ENCODE data around the gene DDIT3. TPM values are rescaled to one million over a fixed set of nuclear protein-coding genes. Genes with fewer than 3 reads are reported as not detected.
"Not testable (repeated sequence)": the region's sequence is repeated elsewhere in the genome, so short reads cannot be mapped to it uniquely, and the experiment has no call there.

DDIT3 gene
- 10 to 100 TPM in 3 of 4 donors, 1 to 10 TPM in 1; 5.1 to 23.3 (median 15.4) TPM for total RNA-seq

- peak in 3 of 4 donors; percentile 81 to 99 (median 99) for TF ChIP-seq POLR2A (IDR thresholded peaks at IDR 0.05)
- TF ChIP-seq, protein P1, sequence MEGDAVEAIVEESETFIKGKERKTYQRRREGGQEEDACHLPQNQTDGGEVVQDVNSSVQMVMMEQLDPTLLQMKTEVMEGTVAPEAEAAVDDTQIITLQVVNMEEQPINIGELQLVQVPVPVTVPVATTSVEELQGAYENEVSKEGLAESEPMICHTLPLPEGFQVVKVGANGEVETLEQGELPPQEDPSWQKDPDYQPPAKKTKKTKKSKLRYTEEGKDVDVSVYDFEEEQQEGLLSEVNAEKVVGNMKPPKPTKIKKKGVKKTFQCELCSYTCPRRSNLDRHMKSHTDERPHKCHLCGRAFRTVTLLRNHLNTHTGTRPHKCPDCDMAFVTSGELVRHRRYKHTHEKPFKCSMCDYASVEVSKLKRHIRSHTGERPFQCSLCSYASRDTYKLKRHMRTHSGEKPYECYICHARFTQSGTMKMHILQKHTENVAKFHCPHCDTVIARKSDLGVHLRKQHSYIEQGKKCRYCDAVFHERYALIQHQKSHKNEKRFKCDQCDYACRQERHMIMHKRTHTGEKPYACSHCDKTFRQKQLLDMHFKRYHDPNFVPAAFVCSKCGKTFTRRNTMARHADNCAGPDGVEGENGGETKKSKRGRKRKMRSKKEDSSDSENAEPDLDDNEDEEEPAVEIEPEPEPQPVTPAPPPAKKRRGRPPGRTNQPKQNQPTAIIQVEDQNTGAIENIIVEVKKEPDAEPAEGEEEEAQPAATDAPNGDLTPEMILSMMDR (IDR thresholded peaks at IDR 0.05) = peak in 1 of 6 experiments; percentile 4
- Histone ChIP-seq H3K27me3 (no peaks in the 10 kb centered on the region), H3K4me1 (peaks cover 51 to 83% (median 56%) of the 10 kb centered on the region in 3 donors), H3K27ac (peak within 1 kb of the TSS; percentile 96 to 100 (median 99)), H3K9me3 (no peaks in the 10 kb centered on the region), H3K36me3 (peaks cover 19 to 45% (median 23%) of the 10 kb centered on the region in 3 donors), H3K4me3 (peak within 1 kb of the TSS; percentile 57 to 93 (median 72))
- WGBS, 2 donors = 0 to 2% methylated on average over 11 to 16 of the region's 52 CpGs
- intact Hi-C loops (cut with DNase I) = no loop called here
- DNase-seq = peak; percentile 99
Observed at GRCh38 chr12:57520053-57520818, at the start of gene DDIT3. DDIT3 (minus strand) TSS chr12:57520514; CDS start chr12:57517406, 3,108 bp downstream.

- intact Hi-C loops (cut with DNase I) = no loop called here
- 91% methylated on average over 6 to 17 of the region's 18 CpGs for WGBS, 2 donors
Observed at GRCh38 chr12:57569858-57570257, 49.5 kb upstream of the DDIT3 start.

GRCh38 chr12:57568838-57569237, 48.5 kb upstream of the DDIT3 start:
- DNase-seq = no peak
- H3K36me3 ChIP-seq = no peaks in the 10 kb centered on the region
- 67 to 68% methylated on average over 6 of the region's 6 CpGs for WGBS, 2 donors

More at GRCh38 chr12:57569858-57570257, 49.5 kb upstream of the DDIT3 start:
- TF ChIP-seq, protein P1 (IDR thresholded peaks at IDR 0.05) = no peak
- no peak for TF ChIP-seq POLR2A (IDR thresholded peaks at IDR 0.05)
- H3K4me1 ChIP-seq = no peaks in the 10 kb centered on the region
- H3K36me3 ChIP-seq = no peaks in the 10 kb centered on the region
- no peak for DNase-seq
- H3K27me3 ChIP-seq = peaks cover 0 to 7% (median 0%) of the 10 kb centered on the region in 4 donors
- no peaks in the 10 kb centered on the region for H3K9me3 ChIP-seq
- H3K4me3 ChIP-seq = no peak overlapping the region
- no peak overlapping the region for H3K27ac ChIP-seq

DNA sequence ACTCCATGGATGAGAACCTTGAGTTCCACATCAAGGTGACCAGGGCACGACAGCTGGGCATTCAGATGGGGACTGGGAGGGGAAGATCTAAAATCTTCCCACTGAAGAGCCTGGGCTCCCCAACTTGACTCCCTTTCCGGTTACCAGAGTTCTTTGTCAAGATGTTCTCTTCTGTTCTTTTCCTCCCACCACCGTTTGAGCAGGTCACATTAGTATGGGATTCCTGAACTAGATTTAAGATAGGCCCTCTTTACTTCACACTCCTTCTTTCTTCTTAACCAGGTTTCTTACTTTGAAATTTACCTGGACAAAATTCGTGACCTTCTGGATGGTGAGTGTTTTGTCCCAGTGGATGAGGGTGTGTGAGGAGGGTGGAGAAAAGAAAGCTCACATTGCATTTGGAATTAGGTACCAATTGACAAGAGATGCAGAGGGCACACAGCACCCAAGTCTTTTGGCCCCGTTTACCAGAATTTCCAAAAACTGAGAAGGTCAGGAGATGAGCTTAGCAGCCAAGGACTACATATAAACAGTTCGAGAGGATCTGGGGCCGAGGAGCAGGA, 43.9 kb upstream of the DDIT3 start:
- TF ChIP-seq, protein P1 (IDR thresholded peaks at IDR 0.05) = no peak
- TF ChIP-seq POLR2A (IDR thresholded peaks at IDR 0.05) = no peak
- no peaks in the 10 kb centered on the region for H3K36me3 ChIP-seq
- H3K27ac ChIP-seq = no peak overlapping the region
- intact Hi-C loops (cut with DNase I) = no loop called here
- WGBS, 2 donors = 75 to 86% methylated on average over 7 of the region's 7 CpGs
- no peaks in the 10 kb centered on the region for H3K4me1 ChIP-seq
- H3K27me3 ChIP-seq = peaks cover 0 to 7% (median 0%) of the 10 kb centered on the region in 4 donors
- DNase-seq = no peak
- H3K4me3 ChIP-seq = no peak overlapping the region
- H3K9me3 ChIP-seq = no peaks in the 10 kb centered on the region

More at GRCh38 chr12:57568838-57569237, 48.5 kb upstream of the DDIT3 start:
- Histone ChIP-seq H3K27ac (no peak overlapping the region), H3K27me3 (peaks cover 0 to 7% (median 0%) of the 10 kb centered on the region in 4 donors), H3K9me3 (no peaks in the 10 kb centered on the region), H3K4me3 (no peak overlapping the region), H3K4me1 (no peaks in the 10 kb centered on the region)
- TF ChIP-seq, protein P1 (IDR thresholded peaks at IDR 0.05) = no peak
- no peak for TF ChIP-seq POLR2A (IDR thresholded peaks at IDR 0.05)
- intact Hi-C loops (cut with DNase I) = no loop called here

- DNase-seq = no peak
- intact Hi-C loops (cut with DNase I) = no loop called here
- no peak for TF ChIP-seq POLR2A (IDR thresholded peaks at IDR 0.05)
- TF ChIP-seq, protein P1 (IDR thresholded peaks at IDR 0.05) = no peak
- H3K27ac ChIP-seq = no peak overlapping the region
- no peaks in the 10 kb centered on the region for H3K4me1 ChIP-seq
- no peaks in the 10 kb centered on the region for H3K36me3 ChIP-seq
- H3K4me3 ChIP-seq = no peak overlapping the region
- H3K27me3 ChIP-seq = peaks cover 0 to under 1% (median 0%) of the 10 kb centered on the region in 4 donors
- H3K9me3 ChIP-seq = no peaks in the 10 kb centered on the region
- WGBS, 2 donors = 59 to 73% methylated on average over 4 of the region's 4 CpGs
Observed at GRCh38 chr12:57563358-57563757, 43.0 kb upstream of the DDIT3 start.

DNA sequence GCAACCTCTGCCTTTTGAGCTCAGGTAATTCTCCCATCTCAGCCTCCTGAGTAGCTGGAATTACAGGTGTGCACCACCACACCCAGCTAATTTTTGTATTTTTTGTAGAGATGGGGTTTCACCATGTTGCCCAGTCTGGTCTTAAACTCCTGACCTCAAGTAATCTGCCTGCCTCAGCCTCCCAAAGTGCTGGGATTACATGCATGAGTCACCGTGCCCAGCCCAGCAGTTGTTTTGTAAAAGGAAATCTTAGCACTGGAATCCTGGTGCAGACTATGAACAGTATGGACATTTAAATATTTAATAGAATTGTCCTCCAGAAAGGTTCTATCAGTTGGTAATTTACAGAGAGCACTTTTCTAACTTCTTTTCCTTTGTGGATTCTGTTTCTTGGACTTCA, 40.8 kb upstream of the DDIT3 start:
- DNase-seq; H3K27ac ChIP-seq; H3K4me1 ChIP-seq; intact Hi-C loops (cut with DNase I); H3K36me3 ChIP-seq; H3K9me3 ChIP-seq; H3K4me3 ChIP-seq; H3K27me3 ChIP-seq: not testable (repeated sequence)
- WGBS, 2 donors = 47 to 50% methylated on average over 1 of the region's 1 CpG
